H1 (cell line): ENCODE measurements around the gene DYNLT5. TPM values are rescaled to one million over a fixed set of nuclear protein-coding genes. Genes with fewer than 3 reads are reported as not detected.

Experiments used
- CEBPB ChIP-seq: IDR thresholded peaks from 2 replicates; pipeline ENCODE4 v1.6.1; 2012; ENCODE audit warnings: low read depth, low read length
- CREB1 ChIP-seq: IDR thresholded peaks from 2 replicates; pipeline ENCODE4 v1.6.1; 2012; ENCODE audit warnings: inconsistent platforms
- HDAC6 ChIP-seq: IDR thresholded peaks from one replicate; pipeline ENCODE4 v1.7.1; 2012; ENCODE audit warnings: low read depth, mild to moderate bottlenecking, inconsistent platforms, low read length, moderate library complexity
- POLR2A ChIP-seq, 2 experiments: IDR thresholded peaks; 1 replicate in 1 of 2; 2 replicates in 1 of 2; pipeline ENCODE4 v1.6.1; 2011; ENCODE audit warnings: low read depth in 2 of 2, low read length in 2 of 2, mild to moderate bottlenecking in 2 of 2; ENCODE audit errors: control extremely low read depth in 1 of 2
- RAD21 ChIP-seq, 2 experiments: IDR thresholded peaks in 1 of 2; conservative IDR thresholded peaks in 1 of 2; 2 replicates each; pipeline ENCODE4 v1.6.1; 2011; ENCODE audit warnings: low read depth in 2 of 2, low read length in 2 of 2, improper control_type of control experiment in 1 of 2, inconsistent platforms in 1 of 2, mild to moderate bottlenecking in 1 of 2, moderate library complexity in 1 of 2
- RBBP5 ChIP-seq: IDR thresholded peaks from 2 replicates; pipeline ENCODE4 v1.7.1; 2012; ENCODE audit warnings: low read depth, mild to moderate bottlenecking, inconsistent platforms, low read length, moderate library complexity, borderline replicate concordance
- SP2 ChIP-seq: IDR thresholded peaks from 2 replicates; pipeline ENCODE4 v1.6.1; 2012; ENCODE audit warnings: mild to moderate bottlenecking, low read length, inconsistent platforms
- TAF1 ChIP-seq: IDR thresholded peaks from 2 replicates; pipeline ENCODE4 v1.6.1; 2011; ENCODE audit warnings: mild to moderate bottlenecking, low read depth, low read length
- TEAD4 ChIP-seq: IDR thresholded peaks from 2 replicates; pipeline ENCODE4 v1.6.1; 2012; ENCODE audit warnings: low read depth, low read length, inconsistent platforms, mixed read lengths
- YY1 ChIP-seq: IDR thresholded peaks from 2 replicates; pipeline ENCODE4 v1.6.1; 2011; ENCODE audit warnings: low read depth, mild to moderate bottlenecking, low read length
- polyA plus RNA-seq, 7 experiments: library from polyadenylated mRNA; depleted of rRNA in 3 of 7; stranded (reverse) in 5 of 7; unstranded in 2 of 7; fragments of >200 nt in 5 of 7; fragments of 200-250 nt in 2 of 7; gene quantifications; 1 replicate in 5 of 7; 2 replicates in 1 of 7; 4 replicates in 1 of 7; pipeline versions ENCODE4 v1.2.1 to v1.2.3, GENCODE V29; 2011 to 2013; ENCODE audit warnings: missing spikeins in 2 of 7, mixed read lengths in 2 of 7
- total RNA-seq: library from RNA; stranded (reverse); fragmentation: NEBNext Ultra II Directional; extraction: Animal tissue kit (Norgen Biotek cat#: 25700); gene quantifications from 2 replicates; pipeline ENCODE4 v1.2.1, GENCODE V29; 2021
- TF ChIP-seq, protein P1 (sequence below): fragments of 300-600 bp; sonication (generic); IDR thresholded peaks from 2 replicates; pipeline ENCODE4 v1.7.1; 2012; ENCODE audit warnings: low read length, moderate library complexity, mild to moderate bottlenecking, inconsistent platforms; ENCODE audit not compliant: insufficient replicate concordance
- TF ChIP-seq, protein P2 (sequence below): IDR thresholded peaks from 2 replicates; pipeline ENCODE4 v1.6.1; 2011; ENCODE audit warnings: low read length, improper control_type of control experiment

The DYNLT5 gene
- total and polyA plus RNA-seq, 2 of the 8 experiments (the other 6 are each of a cell fraction or from before 2014, with no cell fraction given), result 0.93 to 1.5 TPM

DNA sequence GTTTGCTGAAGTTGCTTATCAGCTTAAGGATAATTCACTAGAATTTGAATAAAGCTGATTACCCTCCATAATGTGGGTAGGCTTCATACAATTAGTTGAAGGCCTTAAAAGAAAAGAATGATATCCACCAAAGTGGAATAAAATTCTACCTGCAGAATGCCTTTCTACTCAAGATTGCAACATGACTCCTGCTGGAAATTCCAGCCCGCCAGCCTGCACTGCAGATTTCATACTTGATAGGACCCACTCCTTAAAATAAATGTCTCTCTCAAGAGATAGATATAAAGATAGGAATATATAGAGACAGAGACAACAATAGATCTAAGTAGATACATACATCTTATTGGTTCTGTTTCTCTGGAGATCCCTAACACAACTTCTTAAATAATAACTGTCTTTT, 72.5 kb downstream of the DYNLT5 start (continued):
- TF ChIP-seq, protein P1, sequence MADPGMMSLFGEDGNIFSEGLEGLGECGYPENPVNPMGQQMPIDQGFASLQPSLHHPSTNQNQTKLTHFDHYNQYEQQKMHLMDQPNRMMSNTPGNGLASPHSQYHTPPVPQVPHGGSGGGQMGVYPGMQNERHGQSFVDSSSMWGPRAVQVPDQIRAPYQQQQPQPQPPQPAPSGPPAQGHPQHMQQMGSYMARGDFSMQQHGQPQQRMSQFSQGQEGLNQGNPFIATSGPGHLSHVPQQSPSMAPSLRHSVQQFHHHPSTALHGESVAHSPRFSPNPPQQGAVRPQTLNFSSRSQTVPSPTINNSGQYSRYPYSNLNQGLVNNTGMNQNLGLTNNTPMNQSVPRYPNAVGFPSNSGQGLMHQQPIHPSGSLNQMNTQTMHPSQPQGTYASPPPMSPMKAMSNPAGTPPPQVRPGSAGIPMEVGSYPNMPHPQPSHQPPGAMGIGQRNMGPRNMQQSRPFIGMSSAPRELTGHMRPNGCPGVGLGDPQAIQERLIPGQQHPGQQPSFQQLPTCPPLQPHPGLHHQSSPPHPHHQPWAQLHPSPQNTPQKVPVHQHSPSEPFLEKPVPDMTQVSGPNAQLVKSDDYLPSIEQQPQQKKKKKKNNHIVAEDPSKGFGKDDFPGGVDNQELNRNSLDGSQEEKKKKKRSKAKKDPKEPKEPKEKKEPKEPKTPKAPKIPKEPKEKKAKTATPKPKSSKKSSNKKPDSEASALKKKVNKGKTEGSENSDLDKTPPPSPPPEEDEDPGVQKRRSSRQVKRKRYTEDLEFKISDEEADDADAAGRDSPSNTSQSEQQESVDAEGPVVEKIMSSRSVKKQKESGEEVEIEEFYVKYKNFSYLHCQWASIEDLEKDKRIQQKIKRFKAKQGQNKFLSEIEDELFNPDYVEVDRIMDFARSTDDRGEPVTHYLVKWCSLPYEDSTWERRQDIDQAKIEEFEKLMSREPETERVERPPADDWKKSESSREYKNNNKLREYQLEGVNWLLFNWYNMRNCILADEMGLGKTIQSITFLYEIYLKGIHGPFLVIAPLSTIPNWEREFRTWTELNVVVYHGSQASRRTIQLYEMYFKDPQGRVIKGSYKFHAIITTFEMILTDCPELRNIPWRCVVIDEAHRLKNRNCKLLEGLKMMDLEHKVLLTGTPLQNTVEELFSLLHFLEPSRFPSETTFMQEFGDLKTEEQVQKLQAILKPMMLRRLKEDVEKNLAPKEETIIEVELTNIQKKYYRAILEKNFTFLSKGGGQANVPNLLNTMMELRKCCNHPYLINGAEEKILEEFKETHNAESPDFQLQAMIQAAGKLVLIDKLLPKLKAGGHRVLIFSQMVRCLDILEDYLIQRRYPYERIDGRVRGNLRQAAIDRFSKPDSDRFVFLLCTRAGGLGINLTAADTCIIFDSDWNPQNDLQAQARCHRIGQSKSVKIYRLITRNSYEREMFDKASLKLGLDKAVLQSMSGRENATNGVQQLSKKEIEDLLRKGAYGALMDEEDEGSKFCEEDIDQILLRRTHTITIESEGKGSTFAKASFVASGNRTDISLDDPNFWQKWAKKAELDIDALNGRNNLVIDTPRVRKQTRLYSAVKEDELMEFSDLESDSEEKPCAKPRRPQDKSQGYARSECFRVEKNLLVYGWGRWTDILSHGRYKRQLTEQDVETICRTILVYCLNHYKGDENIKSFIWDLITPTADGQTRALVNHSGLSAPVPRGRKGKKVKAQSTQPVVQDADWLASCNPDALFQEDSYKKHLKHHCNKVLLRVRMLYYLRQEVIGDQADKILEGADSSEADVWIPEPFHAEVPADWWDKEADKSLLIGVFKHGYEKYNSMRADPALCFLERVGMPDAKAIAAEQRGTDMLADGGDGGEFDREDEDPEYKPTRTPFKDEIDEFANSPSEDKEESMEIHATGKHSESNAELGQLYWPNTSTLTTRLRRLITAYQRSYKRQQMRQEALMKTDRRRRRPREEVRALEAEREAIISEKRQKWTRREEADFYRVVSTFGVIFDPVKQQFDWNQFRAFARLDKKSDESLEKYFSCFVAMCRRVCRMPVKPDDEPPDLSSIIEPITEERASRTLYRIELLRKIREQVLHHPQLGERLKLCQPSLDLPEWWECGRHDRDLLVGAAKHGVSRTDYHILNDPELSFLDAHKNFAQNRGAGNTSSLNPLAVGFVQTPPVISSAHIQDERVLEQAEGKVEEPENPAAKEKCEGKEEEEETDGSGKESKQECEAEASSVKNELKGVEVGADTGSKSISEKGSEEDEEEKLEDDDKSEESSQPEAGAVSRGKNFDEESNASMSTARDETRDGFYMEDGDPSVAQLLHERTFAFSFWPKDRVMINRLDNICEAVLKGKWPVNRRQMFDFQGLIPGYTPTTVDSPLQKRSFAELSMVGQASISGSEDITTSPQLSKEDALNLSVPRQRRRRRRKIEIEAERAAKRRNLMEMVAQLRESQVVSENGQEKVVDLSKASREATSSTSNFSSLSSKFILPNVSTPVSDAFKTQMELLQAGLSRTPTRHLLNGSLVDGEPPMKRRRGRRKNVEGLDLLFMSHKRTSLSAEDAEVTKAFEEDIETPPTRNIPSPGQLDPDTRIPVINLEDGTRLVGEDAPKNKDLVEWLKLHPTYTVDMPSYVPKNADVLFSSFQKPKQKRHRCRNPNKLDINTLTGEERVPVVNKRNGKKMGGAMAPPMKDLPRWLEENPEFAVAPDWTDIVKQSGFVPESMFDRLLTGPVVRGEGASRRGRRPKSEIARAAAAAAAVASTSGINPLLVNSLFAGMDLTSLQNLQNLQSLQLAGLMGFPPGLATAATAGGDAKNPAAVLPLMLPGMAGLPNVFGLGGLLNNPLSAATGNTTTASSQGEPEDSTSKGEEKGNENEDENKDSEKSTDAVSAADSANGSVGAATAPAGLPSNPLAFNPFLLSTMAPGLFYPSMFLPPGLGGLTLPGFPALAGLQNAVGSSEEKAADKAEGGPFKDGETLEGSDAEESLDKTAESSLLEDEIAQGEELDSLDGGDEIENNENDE, result no peak
- TF ChIP-seq YY1 (no peak), POLR2A (IDR thresholded peaks at IDR 0.05; ENCODE audit: control extremely low read depth in 1 of 2, low read depth in 2 of 2, low read length in 2 of 2) (no peak), CREB1 (no peak), CEBPB (no peak), TEAD4 (no peak), RAD21 (IDR thresholded peaks at IDR 0.05 in 1 of 2, conservative IDR thresholded peaks at IDR 0.05 in 1 of 2; ENCODE audit: low read depth in 2 of 2, low read length in 2 of 2) (no peak), TAF1 (no peak), SP2 (no peak), HDAC6 (no peak), RBBP5 (no peak)
- TF ChIP-seq, protein P2, sequence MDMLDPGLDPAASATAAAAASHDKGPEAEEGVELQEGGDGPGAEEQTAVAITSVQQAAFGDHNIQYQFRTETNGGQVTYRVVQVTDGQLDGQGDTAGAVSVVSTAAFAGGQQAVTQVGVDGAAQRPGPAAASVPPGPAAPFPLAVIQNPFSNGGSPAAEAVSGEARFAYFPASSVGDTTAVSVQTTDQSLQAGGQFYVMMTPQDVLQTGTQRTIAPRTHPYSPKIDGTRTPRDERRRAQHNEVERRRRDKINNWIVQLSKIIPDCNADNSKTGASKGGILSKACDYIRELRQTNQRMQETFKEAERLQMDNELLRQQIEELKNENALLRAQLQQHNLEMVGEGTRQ, result no peak
